IPS-15b (cell line): ENCODE results near the gene SEPTIN11.
A peak's percentile ranks its signal among the peaks of the same experiment; 100 is the strongest.

Experiments
- H3K27me3 ChIP-seq: one replicate; pipeline ENCODE4 v1.6.1; 2013; ENCODE audit warnings: low read length; ENCODE audit not compliant: control insufficient read depth, insufficient read depth
- H3K36me3 ChIP-seq: one replicate; pipeline ENCODE4 v1.6.1; 2013; ENCODE audit warnings: low read length; ENCODE audit not compliant: control insufficient read depth, insufficient read depth
- H3K4me1 ChIP-seq: one replicate; pipeline ENCODE4 v1.6.1; 2013; ENCODE audit warnings: mild to moderate bottlenecking, low read length; ENCODE audit not compliant: control insufficient read depth, insufficient read depth
- H3K4me3 ChIP-seq: one replicate; pipeline ENCODE4 v1.5.1; 2013; ENCODE audit warnings: low read depth, low read length
- H3K9ac ChIP-seq: one replicate; pipeline ENCODE4 v1.6.1; 2013; ENCODE audit warnings: low read depth, mild to moderate bottlenecking, low read length
- H3K9me3 ChIP-seq: one replicate; pipeline ENCODE4 v1.6.1; 2013; ENCODE audit warnings: mild to moderate bottlenecking, low read length; ENCODE audit not compliant: control insufficient read depth, insufficient read depth

SEPTIN11 gene

DNA sequence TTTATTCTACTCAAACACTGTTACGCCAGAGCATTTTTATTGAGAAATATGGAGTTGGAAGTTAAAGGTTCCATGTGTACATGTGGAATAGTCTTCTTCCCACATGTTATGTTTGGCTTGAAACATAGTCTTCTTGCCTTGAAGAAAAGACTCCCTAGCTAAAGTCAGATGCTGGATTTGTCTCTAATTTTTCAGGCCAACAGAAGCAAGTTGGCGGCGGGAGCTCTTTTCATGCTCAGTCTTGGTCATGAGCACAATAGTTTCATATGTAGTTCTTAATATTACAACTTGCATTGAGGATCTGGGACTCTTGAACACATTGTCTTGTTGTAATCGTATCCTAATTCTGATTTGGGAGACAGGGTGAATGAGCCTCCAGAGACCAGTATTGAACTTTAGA is 19.4 kb downstream of the SEPTIN11 start:
- H3K36me3 ChIP-seq: no peaks in the 10 kb centered on the region
- no peak overlapping the region for H3K4me3 ChIP-seq
- H3K27me3 ChIP-seq: no peaks in the 10 kb centered on the region
- H3K9me3 ChIP-seq: no peaks in the 10 kb centered on the region
- no peak overlapping the region for H3K9ac ChIP-seq
- H3K4me1 ChIP-seq: peaks cover 7% of the 10 kb centered on the region

DNA sequence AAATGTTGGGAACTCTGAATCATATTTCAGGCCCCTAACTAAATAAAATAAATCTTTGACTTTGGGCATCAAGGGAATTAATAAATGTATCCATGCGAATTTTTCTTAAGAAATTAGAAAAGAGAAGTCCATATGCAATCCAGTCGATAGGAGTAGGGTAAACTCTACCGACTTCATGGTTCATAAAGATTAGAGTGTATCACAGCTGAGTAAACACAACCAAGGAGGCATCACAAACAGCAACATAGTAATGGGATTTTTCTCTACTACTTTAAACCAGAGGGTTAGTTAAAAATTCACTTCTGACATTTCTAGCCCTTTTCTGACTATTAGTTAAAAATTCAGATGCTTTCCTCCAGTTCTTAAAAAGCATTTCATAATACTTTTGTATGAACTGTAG is 19.9 kb downstream of the SEPTIN11 start:
- H3K9ac ChIP-seq: no peak overlapping the region
- no peaks in the 10 kb centered on the region for H3K9me3 ChIP-seq
- H3K27me3 ChIP-seq: no peaks in the 10 kb centered on the region
- peaks cover 7% of the 10 kb centered on the region for H3K4me1 ChIP-seq
- no peak overlapping the region for H3K4me3 ChIP-seq
- H3K36me3 ChIP-seq: no peaks in the 10 kb centered on the region

DNA sequence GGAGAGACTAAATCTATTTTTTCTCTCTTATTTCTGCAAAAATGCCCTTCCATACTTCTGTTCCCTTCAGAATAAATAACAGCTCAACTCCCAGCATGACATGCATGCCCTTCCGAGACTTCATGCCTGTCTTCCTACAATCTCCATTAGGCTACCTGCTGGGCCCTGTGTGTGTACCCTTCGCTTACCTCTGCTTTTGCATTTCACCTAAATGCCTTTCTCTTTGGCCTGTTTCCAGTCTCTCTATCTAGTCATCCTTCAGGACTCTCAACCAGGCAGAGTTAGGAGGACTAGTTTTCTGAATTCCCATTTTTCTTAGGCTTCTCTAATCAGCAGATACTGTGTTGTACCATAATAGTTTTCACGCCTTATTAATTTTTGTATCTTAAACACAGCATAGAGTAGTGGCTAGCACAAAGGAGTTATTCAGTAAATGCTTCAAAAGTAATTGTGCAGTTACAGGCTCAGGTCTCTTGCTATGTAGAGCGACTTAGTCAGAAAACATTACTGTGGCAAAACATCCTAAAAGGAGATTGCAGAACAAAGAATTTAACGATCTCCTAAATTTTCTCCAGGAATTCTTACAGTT is 20.5 kb downstream of the SEPTIN11 start:
- Histone ChIP-seq H3K27me3 (no peaks in the 10 kb centered on the region), H3K36me3 (no peaks in the 10 kb centered on the region), H3K4me3 (no peak overlapping the region), H3K9me3 (no peaks in the 10 kb centered on the region), H3K4me1 (peaks cover 7% of the 10 kb centered on the region), H3K9ac (no peak overlapping the region)

DNA sequence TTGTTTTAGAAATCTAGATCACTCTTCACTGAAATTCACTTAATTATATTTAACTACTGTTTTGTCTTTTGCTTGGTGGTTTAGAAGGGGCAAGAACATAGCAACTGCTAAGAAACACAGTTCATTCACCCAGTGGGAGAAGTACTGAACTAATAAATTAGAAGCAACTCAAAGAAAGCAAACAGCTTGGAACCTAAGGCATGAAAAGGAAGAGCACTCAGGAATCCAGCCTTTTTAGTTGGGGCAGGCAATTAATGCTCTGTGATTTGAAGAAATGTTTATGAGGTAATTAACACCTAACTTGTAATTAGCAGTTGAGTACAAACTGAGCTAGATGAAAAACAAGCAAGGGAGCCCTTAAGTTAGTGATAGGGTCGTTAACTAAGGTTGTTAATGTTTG is 22.8 kb downstream of the SEPTIN11 start:
- Histone ChIP-seq H3K4me1 (peaks cover 7% of the 10 kb centered on the region), H3K9me3 (no peaks in the 10 kb centered on the region), H3K9ac (no peak overlapping the region), H3K36me3 (no peaks in the 10 kb centered on the region), H3K4me3 (no peak overlapping the region), H3K27me3 (no peaks in the 10 kb centered on the region)

DNA sequence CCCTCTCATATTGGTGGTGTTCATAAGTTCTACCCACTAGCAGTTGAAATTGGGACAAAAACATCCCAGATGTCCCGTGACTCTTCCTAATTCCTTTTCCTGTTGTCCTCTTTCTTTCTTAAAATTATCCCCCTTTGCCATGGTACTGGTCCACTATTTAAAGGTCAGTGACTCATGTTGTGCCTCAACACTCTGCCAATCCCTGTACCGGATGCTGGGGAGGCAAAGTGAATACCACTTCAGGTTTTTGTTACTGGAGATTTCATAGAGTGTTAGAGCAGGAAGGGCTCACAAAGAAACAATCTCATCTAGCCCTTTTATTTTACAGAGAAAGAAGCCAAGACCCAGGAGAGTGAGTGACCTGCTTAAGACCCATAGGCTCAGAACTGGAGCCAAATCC is 24.6 kb downstream of the SEPTIN11 start:
- peaks cover 7% of the 10 kb centered on the region for H3K4me1 ChIP-seq
- no peaks in the 10 kb centered on the region for H3K27me3 ChIP-seq
- no peaks in the 10 kb centered on the region for H3K36me3 ChIP-seq
- H3K4me3 ChIP-seq: no peak overlapping the region
- H3K9ac ChIP-seq: no peak overlapping the region
- no peaks in the 10 kb centered on the region for H3K9me3 ChIP-seq

DNA sequence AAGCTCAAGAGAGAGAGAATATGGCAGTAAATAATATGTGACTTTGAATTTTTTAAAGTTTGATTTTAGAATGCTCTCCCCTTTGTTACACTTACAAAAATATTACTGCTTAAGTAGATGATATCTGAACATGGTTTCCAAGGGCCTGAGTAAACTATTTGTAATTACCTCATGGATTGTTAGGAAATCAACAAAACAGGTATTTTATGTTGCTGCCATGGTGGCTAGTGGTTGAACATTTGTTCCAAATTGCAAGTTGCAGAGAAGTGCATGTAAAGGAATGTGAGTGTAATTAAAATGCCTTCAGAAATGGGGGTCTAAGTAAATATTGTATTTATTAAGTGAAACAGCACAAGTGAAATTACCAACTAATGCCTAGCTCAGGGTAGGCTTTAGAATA is 27.6 kb downstream of the SEPTIN11 start:
- Histone ChIP-seq H3K9ac (no peak overlapping the region), H3K4me1 (peaks cover 10% of the 10 kb centered on the region), H3K36me3 (no peaks in the 10 kb centered on the region), H3K4me3 (no peak overlapping the region), H3K27me3 (no peaks in the 10 kb centered on the region), H3K9me3 (no peaks in the 10 kb centered on the region)

DNA sequence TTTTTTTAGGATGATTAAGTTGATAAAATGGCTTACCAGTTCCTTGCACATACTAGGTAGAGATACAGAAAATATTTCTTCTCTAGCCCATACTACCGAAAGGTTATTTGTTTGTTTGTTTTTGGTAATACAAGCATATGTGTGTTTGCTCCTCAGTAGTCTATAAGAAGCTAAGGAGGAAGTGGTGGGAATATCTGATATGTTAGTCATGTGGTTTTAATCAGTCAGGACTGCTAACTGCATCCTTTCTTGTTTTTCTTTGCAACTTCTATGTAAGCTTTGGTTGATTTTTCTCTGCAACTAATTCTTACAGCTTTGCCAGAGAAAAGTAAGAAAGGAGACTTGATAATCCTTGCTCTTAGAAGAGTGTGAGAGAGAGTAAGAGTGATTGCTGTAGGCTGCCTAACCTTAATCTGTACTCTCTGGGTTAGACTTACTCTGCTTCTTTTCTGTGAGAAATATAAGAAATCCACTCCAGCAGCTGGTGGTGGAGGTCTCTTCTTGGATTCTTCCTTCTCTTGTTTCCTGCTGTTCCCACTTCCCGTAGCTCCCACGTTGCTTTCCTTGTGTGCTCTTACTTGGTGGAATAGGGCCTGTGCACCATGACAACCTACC is 28.3 kb downstream of the SEPTIN11 start:
- Histone ChIP-seq H3K9ac (no peak overlapping the region), H3K4me3 (no peak overlapping the region), H3K27me3 (no peaks in the 10 kb centered on the region), H3K36me3 (no peaks in the 10 kb centered on the region), H3K9me3 (no peaks in the 10 kb centered on the region), H3K4me1 (peaks cover 5% of the 10 kb centered on the region)

DNA sequence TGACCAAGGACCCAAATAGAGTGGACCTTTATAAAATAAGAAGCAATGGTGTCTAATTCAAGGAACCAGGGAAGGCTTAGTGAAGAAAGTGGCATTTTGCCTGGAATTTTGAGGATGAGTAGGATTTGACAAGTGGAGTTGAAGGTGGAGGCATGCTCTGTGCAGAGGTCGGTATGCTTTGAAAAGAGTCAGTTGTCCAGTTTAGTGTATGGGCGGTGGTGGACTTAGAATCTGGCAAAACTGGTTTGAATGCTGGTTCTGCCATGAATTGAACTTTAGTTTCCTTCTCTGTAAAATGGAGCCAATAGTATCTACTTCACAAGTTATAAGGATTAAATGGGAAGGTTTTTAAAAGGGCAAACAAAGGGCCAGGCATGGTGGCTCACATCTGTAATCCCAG is 29.7 kb downstream of the SEPTIN11 start:
- no peaks in the 10 kb centered on the region for H3K9me3 ChIP-seq
- H3K27me3 ChIP-seq: no peaks in the 10 kb centered on the region
- H3K36me3 ChIP-seq: no peaks in the 10 kb centered on the region
- no peak overlapping the region for H3K9ac ChIP-seq
- no peak overlapping the region for H3K4me3 ChIP-seq
- peaks cover 5% of the 10 kb centered on the region for H3K4me1 ChIP-seq

DNA sequence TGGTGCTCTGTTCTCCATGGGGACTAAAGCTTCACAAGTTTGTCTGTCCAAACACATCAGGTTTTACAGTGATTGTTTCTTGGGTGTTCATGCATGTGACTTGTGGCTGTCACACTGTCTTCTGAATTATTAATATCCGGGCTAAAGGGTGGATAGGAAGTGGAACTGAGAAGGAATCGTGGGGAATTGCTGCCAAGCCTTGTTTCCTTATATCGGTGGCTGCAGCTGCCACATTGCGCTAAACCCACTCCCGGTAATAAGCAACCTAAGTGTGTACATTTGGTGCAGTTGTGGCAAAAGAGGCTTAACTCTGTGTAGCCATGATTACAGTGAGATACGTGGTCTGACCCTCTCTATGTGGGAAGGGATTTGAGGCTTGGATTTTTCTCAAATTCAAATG is 30.7 kb downstream of the SEPTIN11 start:
- Histone ChIP-seq H3K9me3 (no peaks in the 10 kb centered on the region), H3K9ac (no peak overlapping the region), H3K36me3 (no peaks in the 10 kb centered on the region), H3K4me3 (no peak overlapping the region), H3K4me1 (peaks cover 8% of the 10 kb centered on the region), H3K27me3 (no peaks in the 10 kb centered on the region)

DNA sequence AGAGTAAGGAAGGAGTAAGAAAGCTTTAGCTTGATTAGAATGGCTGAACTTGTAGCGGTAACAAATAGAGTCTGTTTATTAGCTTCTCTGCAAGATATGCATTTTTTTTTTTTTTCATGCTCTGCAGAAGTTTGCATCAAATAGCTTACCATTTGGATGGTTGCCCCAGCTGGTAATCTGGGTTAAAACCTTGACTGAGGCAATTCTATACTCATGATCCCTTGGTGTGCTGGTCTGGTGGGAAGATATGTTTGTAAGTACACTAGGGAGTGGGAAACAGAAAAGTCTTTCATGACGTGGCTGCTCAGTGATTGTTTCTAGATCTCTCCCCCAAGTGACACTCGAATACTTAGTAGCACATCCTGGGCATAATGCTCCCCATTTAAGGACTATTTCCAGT is 32.1 kb downstream of the SEPTIN11 start:
- Histone ChIP-seq H3K36me3 (no peaks in the 10 kb centered on the region), H3K27me3 (no peaks in the 10 kb centered on the region), H3K9me3 (no peaks in the 10 kb centered on the region), H3K4me3 (no peak overlapping the region), H3K4me1 (peaks cover 8% of the 10 kb centered on the region), H3K9ac (no peak overlapping the region)

DNA sequence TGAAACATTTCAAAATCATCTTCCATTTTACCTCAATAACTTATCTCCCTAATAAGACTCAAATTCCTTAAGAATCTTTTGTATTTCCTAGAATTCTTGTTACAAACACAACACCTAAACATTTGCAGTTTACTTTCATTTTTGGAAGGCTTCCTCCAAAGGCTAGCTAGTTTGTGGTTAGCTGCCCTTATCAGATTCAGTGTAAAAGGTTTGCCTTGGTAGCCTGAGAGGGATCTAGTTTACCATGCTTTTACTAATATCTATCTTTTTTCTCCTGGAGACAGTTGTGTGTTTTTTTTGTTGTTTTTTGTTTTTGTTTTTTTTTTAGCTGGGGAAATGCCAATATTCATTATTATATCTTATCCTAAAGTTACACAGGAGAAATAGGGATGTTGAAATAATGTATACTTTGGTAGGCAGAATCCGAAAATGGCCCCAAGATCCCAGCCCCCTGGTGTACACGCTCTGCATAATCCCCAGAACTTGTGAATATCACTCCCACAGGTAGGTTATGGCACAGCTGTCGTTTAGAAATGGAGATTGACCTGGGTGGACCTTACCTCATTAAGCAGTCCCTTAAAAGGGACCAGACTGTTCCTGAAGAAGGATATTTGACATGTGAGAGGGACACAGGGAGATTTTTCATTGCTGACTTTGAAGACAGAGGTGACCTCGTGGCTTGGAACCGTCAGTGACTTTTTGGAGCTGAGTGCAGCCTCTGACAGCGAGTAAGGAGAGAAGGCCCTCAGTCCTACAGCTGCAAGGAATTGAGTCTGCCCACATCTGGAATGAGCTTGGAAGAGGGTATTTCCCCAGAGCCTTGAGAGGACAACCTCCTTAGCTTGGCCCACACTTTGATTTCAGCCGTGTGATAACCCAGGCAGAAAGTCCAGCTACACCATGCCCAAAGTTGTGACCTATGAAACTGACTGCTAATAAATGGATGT is 33.4 kb downstream of the SEPTIN11 start:
- Histone ChIP-seq H3K4me3 (no peak overlapping the region), H3K9ac (peak overlapping the region; percentile 9), H3K36me3 (no peaks in the 10 kb centered on the region), H3K4me1 (peaks cover 18% of the 10 kb centered on the region), H3K9me3 (no peaks in the 10 kb centered on the region), H3K27me3 (no peaks in the 10 kb centered on the region)

DNA sequence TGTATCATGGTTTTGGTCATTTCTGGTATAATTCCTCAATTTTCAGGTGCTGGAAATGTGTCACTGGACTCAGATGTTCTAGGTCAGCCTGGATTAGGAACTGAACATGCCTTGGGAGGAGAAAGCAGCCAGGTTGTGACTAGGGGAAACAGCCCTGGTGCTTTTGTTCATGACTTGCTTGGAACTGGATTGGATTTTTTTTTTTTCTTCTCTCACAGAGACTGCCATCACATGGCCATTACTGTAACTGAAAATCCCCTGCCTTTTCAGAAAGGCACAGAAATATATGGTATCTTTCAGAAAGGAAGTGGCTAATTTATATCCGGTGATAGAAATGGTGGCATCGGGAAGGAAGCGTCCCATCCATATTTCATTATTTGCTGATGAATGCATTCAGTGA is 34.6 kb downstream of the SEPTIN11 start:
- no peaks in the 10 kb centered on the region for H3K9me3 ChIP-seq
- H3K4me1 ChIP-seq: peaks cover 18% of the 10 kb centered on the region
- no peak overlapping the region for H3K4me3 ChIP-seq
- H3K36me3 ChIP-seq: no peaks in the 10 kb centered on the region
- H3K27me3 ChIP-seq: no peaks in the 10 kb centered on the region
- H3K9ac ChIP-seq: no peak overlapping the region
